Stimulated activated CD8-positive, alpha-beta memory T cell treated with anti-CD3 and anti-CD28 coated beads, Interleukin-15, amount 100 ng/mL, for 24 hours (primary cell): ENCODE measurements around the gene GLCE.
"Not testable (repeated sequence)": the region's sequence is repeated elsewhere in the genome, so short reads cannot be mapped to it uniquely, and the experiment has no call there.

Source experiments
- DNase-seq: peaks from one replicate; pipeline ENCODE4 v3.0.0-alpha.2; 2020; ENCODE audit warnings: low read depth

Gene GLCE

GRCh38 chr15:69299451-69299886 lies 139.0 kb downstream of the GLCE start:
- no peak for DNase-seq

- DNase-seq, result no peak
Measured at GRCh38 chr15:69299943-69300588, 139.6 kb downstream of the GLCE start.

- not testable (repeated sequence) for DNase-seq
Measured at GRCh38 chr15:69301101-69301500, 140.7 kb downstream of the GLCE start.

GRCh38 chr15:69302087-69302486 lies 141.7 kb downstream of the GLCE start:
- DNase-seq, result not testable (repeated sequence)

- no peak for DNase-seq
Measured at GRCh38 chr15:69302929-69303328, 142.5 kb downstream of the GLCE start.

- no peak for DNase-seq
Measured at GRCh38 chr15:69303337-69304181, 143.1 kb downstream of the GLCE start.

GRCh38 chr15:69304182-69304545 lies 143.7 kb downstream of the GLCE start:
- no peak for DNase-seq

GRCh38 chr15:69305204-69305931 lies 144.9 kb downstream of the GLCE start:
- DNase-seq, result no peak

- DNase-seq, result no peak
Measured at GRCh38 chr15:69305933-69306568, 145.6 kb downstream of the GLCE start.

GRCh38 chr15:69307939-69308338 lies 147.5 kb downstream of the GLCE start:
- DNase-seq, result no peak

- DNase-seq, result no peak
Measured at GRCh38 chr15:69308949-69309348, 148.5 kb downstream of the GLCE start.

- DNase-seq, result no peak
Measured at GRCh38 chr15:69311319-69311721, 150.9 kb downstream of the GLCE start.

GRCh38 chr15:69313432-69314000 lies 153.1 kb downstream of the GLCE start:
- no peak for DNase-seq

GRCh38 chr15:69314131-69314530 lies 153.7 kb downstream of the GLCE start:
- no peak for DNase-seq

- no peak for DNase-seq
Measured at GRCh38 chr15:69314736-69315135, 154.3 kb downstream of the GLCE start.

- no peak for DNase-seq
Measured at GRCh38 chr15:69315402-69316110, 155.1 kb downstream of the GLCE start.

- DNase-seq, result no peak
Measured at GRCh38 chr15:69316291-69316690, 155.9 kb downstream of the GLCE start.

- no peak for DNase-seq
Measured at GRCh38 chr15:69317392-69317841, 157.0 kb downstream of the GLCE start.

- DNase-seq, result no peak
Measured at GRCh38 chr15:69318033-69318432, 157.6 kb downstream of the GLCE start.

GRCh38 chr15:69319384-69320375 lies 159.2 kb downstream of the GLCE start:
- no peak for DNase-seq
